GM23338 (cell line): ENCODE measurements around the gene HES7.

ENCODE experiments used
- CTCF ChIP-seq, 2 experiments: fragments of 200-600 bp in 1 of 2; sonication (generic) in 1 of 2; conservative IDR thresholded peaks; 2 replicates each; pipeline versions ENCODE4 v1.5.1 to v1.6.1; 2016 to 2017; ENCODE audit warnings: antibody characterized with exemption in 2 of 2, low read depth in 2 of 2, mild to moderate bottlenecking in 2 of 2, moderate library complexity in 1 of 2
- POLR2AphosphoS5 ChIP-seq: IDR thresholded peaks from 2 replicates; pipeline ENCODE4 v1.6.1; 2016; ENCODE audit warnings: antibody characterized with exemption, low read depth
- TF ChIP-seq, protein P1 (sequence below): IDR thresholded peaks from 2 replicates; pipeline ENCODE4 v1.6.1; 2016; ENCODE audit warnings: antibody characterized with exemption

- TF ChIP-seq, protein P1, sequence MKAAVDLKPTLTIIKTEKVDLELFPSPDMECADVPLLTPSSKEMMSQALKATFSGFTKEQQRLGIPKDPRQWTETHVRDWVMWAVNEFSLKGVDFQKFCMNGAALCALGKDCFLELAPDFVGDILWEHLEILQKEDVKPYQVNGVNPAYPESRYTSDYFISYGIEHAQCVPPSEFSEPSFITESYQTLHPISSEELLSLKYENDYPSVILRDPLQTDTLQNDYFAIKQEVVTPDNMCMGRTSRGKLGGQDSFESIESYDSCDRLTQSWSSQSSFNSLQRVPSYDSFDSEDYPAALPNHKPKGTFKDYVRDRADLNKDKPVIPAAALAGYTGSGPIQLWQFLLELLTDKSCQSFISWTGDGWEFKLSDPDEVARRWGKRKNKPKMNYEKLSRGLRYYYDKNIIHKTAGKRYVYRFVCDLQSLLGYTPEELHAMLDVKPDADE = no peak
- peak; percentile 69 for TF ChIP-seq POLR2AphosphoS5
- TF ChIP-seq CTCF (conservative IDR thresholded peaks at IDR 0.05; ENCODE audit: low read depth in 2 of 2) = no peak
Observed at GRCh38 chr17:8153957-8154607, 30.2 kb upstream of the HES7 start.
